Uterus (tissue), 2 donors: Measurements from ENCODE around the gene PCDH9.

Experiments
- POLR2A ChIP-seq, 2 donors: fragments of 450-650 bp; IDR thresholded peaks; one replicate each; pipeline ENCODE4 v1.6.1; 2016; ENCODE audit warnings: antibody characterized with exemption in 2 of 2, mild to moderate bottlenecking in 1 of 2, moderate library complexity in 1 of 2
- TF ChIP-seq, protein P1 (sequence below), 4 experiments: fragments of 200-600 bp in 2 of 4; fragments of 450-650 bp in 2 of 4; sonication (generic) in 2 of 4; IDR thresholded peaks; one replicate each; pipeline ENCODE4 v1.5.1; 2016 to 2019; ENCODE audit warnings: antibody characterized with exemption in 4 of 4, mild to moderate bottlenecking in 2 of 4, moderate library complexity in 1 of 4

DNA sequence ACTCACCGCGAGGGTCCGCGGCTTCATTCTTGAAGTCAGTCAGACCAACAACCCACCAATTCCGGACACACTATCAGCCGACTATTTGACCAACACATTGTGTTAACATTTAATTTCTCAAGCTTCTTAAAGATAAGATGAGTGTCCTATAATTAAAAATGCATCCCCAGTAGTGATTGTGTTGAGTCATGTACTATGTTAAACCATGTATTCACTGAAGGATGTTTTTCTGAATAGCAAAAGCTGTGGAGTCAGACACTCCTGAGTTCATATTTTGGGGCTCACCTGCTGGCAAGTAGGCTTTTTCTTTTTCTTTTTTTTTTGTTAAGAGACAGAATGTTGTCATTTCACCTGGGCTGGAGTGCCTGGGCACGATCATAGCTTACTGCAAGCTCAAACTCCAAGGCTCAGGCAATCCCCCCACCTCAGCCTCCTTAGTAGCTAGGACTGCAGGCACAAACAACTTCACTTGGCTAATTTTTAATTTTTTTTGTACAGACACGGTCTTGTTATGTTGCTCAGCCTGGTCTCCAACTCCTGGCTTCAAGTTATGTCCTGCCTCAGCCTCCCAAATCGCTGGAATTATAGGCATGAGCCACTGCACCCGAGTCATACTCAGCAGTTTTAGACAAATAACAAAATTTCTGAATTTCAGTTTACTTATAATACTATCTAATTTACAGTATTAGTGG is 606.9 kb downstream of the PCDH9 start:
- TF ChIP-seq, protein P1, sequence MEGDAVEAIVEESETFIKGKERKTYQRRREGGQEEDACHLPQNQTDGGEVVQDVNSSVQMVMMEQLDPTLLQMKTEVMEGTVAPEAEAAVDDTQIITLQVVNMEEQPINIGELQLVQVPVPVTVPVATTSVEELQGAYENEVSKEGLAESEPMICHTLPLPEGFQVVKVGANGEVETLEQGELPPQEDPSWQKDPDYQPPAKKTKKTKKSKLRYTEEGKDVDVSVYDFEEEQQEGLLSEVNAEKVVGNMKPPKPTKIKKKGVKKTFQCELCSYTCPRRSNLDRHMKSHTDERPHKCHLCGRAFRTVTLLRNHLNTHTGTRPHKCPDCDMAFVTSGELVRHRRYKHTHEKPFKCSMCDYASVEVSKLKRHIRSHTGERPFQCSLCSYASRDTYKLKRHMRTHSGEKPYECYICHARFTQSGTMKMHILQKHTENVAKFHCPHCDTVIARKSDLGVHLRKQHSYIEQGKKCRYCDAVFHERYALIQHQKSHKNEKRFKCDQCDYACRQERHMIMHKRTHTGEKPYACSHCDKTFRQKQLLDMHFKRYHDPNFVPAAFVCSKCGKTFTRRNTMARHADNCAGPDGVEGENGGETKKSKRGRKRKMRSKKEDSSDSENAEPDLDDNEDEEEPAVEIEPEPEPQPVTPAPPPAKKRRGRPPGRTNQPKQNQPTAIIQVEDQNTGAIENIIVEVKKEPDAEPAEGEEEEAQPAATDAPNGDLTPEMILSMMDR (IDR thresholded peaks at IDR 0.05): no peak
- TF ChIP-seq POLR2A (IDR thresholded peaks at IDR 0.05): no peak
